ENCODE data around the gene PDS5B.

PDS5B gene

GRCh38 chr13:32731576-32731975 lies 145.3 kb downstream of the PDS5B start:
- Mint-ChIP-seq H3K9me3 (no peaks in the 10 kb centered on the region), H3K36me3 (ENCODE audit: low read depth) (peaks cover 26% of the 10 kb centered on the region), H3K4me3 (no peak overlapping the region), H3K27ac (no peak overlapping the region), H3K4me1 (ENCODE audit: low read depth) (peaks cover 21% of the 10 kb centered on the region), H3K27me3 (no peaks in the 10 kb centered on the region)
- intact Hi-C loops (cut with micrococcal nuclease) = no loop called here

- H3K4me3 Mint-ChIP-seq = no peak overlapping the region
- intact Hi-C loops (cut with micrococcal nuclease) = no loop called here
- no peaks in the 10 kb centered on the region for H3K9me3 Mint-ChIP-seq
- peaks cover 30% of the 10 kb centered on the region for H3K36me3 Mint-ChIP-seq (ENCODE audit: low read depth)
- H3K4me1 Mint-ChIP-seq (ENCODE audit: low read depth) = peaks cover 33% of the 10 kb centered on the region
- H3K27ac Mint-ChIP-seq = no peak overlapping the region
- H3K27me3 Mint-ChIP-seq = no peaks in the 10 kb centered on the region
Measured at GRCh38 chr13:32733690-32734089, 147.4 kb downstream of the PDS5B start.

DNA sequence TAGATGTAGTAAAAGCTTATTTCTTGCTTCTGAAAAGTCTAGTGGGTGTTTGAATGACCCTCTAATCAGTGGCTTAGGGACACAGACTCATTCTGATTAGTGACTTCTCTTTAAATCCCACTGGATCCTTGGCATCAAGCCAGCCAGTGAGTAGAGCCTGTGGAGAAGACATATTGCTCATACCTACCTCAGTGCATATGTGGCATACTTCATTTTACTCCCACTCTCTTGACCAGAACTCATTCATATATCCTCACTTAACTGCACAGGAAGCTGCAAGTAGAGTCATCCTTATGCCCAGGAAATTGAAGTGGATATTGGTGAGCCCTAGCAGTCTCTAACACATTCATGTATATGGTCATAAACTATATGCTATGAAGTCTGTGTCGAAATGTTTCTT lies 148.3 kb downstream of the PDS5B start:
- H3K27ac Mint-ChIP-seq = no peak overlapping the region
- intact Hi-C loops (cut with micrococcal nuclease) = no loop called here
- peaks cover 33% of the 10 kb centered on the region for H3K4me1 Mint-ChIP-seq (ENCODE audit: low read depth)

GRCh38 chr13:32735859-32736258 lies 149.6 kb downstream of the PDS5B start:
- no peak overlapping the region for H3K27ac Mint-ChIP-seq

More for the DNA sequence above, 148.3 kb downstream of the PDS5B start:
- no peak overlapping the region for H3K4me3 Mint-ChIP-seq
- no peaks in the 10 kb centered on the region for H3K27me3 Mint-ChIP-seq
- no peaks in the 10 kb centered on the region for H3K9me3 Mint-ChIP-seq
- H3K36me3 Mint-ChIP-seq (ENCODE audit: low read depth) = peaks cover 29% of the 10 kb centered on the region

GRCh38 chr13:32736648-32737047 lies 150.4 kb downstream of the PDS5B start:
- Mint-ChIP-seq H3K27ac (peak overlapping the region; percentile 31), H3K27me3 (no peaks in the 10 kb centered on the region), H3K4me1 (ENCODE audit: low read depth) (peaks cover 20% of the 10 kb centered on the region), H3K36me3 (ENCODE audit: low read depth) (peaks cover 24% of the 10 kb centered on the region), H3K9me3 (no peaks in the 10 kb centered on the region), H3K4me3 (peak overlapping the region; percentile 40)
- intact Hi-C loops (cut with micrococcal nuclease) = no loop called here

More at GRCh38 chr13:32735859-32736258, 149.6 kb downstream of the PDS5B start:
- H3K9me3 Mint-ChIP-seq = no peaks in the 10 kb centered on the region
- intact Hi-C loops (cut with micrococcal nuclease) = no loop called here
- peaks cover 22% of the 10 kb centered on the region for H3K4me1 Mint-ChIP-seq (ENCODE audit: low read depth)
- no peak overlapping the region for H3K4me3 Mint-ChIP-seq
- H3K27me3 Mint-ChIP-seq = no peaks in the 10 kb centered on the region
- H3K36me3 Mint-ChIP-seq (ENCODE audit: low read depth) = peaks cover 24% of the 10 kb centered on the region

DNA sequence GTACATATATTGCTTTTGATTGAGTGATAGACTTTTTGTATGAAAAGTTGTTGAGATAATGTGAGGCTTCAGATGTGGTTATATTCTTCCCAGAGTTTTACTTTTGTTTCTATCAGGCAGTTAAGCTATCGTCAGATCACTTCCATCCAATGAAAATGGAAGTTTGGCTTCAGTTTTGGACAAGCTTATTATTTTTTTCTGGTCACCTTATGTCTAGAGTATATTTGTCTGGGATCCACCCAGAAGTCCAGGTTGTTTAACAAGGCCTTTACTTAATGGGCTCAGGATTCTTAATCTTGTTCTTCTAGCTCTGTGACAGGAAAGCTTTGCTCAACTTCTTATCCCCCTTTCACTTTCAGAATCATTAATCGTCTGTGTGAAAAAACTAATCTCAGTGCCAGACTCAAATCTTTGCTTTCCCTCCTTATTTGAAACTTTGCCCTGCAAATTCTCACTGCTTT lies 150.9 kb downstream of the PDS5B start:
- no peaks in the 10 kb centered on the region for H3K9me3 Mint-ChIP-seq
- H3K36me3 Mint-ChIP-seq (ENCODE audit: low read depth) = peaks cover 24% of the 10 kb centered on the region

GRCh38 chr13:32737679-32738078 lies 151.4 kb downstream of the PDS5B start:
- H3K4me1 Mint-ChIP-seq (ENCODE audit: low read depth) = peaks cover 20% of the 10 kb centered on the region
- H3K27me3 Mint-ChIP-seq = no peaks in the 10 kb centered on the region

More for the DNA sequence above, 150.9 kb downstream of the PDS5B start:
- peak overlapping the region; percentile 40 for H3K4me3 Mint-ChIP-seq
- H3K27me3 Mint-ChIP-seq = no peaks in the 10 kb centered on the region
- H3K27ac Mint-ChIP-seq = peak overlapping the region; percentile 31
- intact Hi-C loops (cut with micrococcal nuclease) = no loop called here
- peaks cover 20% of the 10 kb centered on the region for H3K4me1 Mint-ChIP-seq (ENCODE audit: low read depth)

GRCh38 chr13:32745509-32745908 lies 159.3 kb downstream of the PDS5B start:
- Mint-ChIP-seq H3K27ac (no peak overlapping the region), H3K4me1 (ENCODE audit: low read depth) (no peaks in the 10 kb centered on the region), H3K36me3 (ENCODE audit: low read depth) (peaks cover 44% of the 10 kb centered on the region), H3K9me3 (no peaks in the 10 kb centered on the region), H3K4me3 (no peak overlapping the region), H3K27me3 (no peaks in the 10 kb centered on the region)
- intact Hi-C loops (cut with micrococcal nuclease) = no loop called here

More at GRCh38 chr13:32737679-32738078, 151.4 kb downstream of the PDS5B start:
- no peaks in the 10 kb centered on the region for H3K9me3 Mint-ChIP-seq
- intact Hi-C loops (cut with micrococcal nuclease) = no loop called here
- peak overlapping the region; percentile 31 for H3K27ac Mint-ChIP-seq
- peaks cover 24% of the 10 kb centered on the region for H3K36me3 Mint-ChIP-seq (ENCODE audit: low read depth)
- peak overlapping the region; percentile 40 for H3K4me3 Mint-ChIP-seq

DNA sequence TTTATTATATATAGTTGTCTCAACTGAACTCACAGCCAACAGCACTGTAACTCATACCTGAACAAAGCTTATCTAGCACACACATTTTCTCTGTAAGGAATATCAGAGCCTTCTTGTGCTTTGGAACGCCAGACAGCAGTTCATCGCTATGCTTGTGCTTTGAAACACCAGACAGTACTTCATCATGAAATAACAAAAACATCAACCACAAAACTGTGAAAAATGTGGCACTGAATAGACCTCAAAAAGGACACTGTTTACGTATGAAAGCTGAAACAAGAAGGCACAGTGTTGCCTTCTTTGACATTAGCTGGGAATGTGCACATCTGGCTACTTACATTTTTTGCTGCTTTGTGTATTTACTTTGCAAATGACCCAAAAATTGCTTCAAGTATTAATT lies 160.2 kb downstream of the PDS5B start:
- Mint-ChIP-seq H3K36me3 (ENCODE audit: low read depth) (peaks cover 52% of the 10 kb centered on the region), H3K4me3 (no peak overlapping the region)
- intact Hi-C loops (cut with micrococcal nuclease) = no loop called here

DNA sequence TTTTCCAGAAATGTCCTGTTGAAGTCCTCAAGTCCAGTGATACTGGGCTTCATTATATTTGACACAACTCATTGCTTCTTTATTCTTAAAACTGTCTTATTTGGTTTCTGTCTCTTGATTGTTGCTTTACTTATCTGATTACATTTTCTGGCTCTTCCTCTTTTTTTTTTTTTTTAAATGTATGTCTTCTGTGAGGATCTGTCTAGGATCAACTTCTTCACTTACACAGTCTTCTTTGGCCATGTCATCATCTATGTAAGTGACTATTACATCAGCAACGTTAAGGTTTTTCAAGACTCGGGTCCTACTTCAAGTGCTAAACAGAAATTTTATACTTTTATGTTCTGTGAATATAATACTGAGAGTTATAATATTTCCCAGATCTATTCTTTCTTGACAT lies 162.1 kb downstream of the PDS5B start:
- Mint-ChIP-seq H3K9me3 (no peaks in the 10 kb centered on the region), H3K4me3 (no peak overlapping the region), H3K36me3 (ENCODE audit: low read depth) (peaks cover 55% of the 10 kb centered on the region), H3K27me3 (no peaks in the 10 kb centered on the region), H3K27ac (no peak overlapping the region), H3K4me1 (ENCODE audit: low read depth) (no peaks in the 10 kb centered on the region)
- intact Hi-C loops (cut with micrococcal nuclease) = no loop called here

More for the DNA sequence above, 160.2 kb downstream of the PDS5B start:
- Mint-ChIP-seq H3K27ac (no peak overlapping the region), H3K9me3 (no peaks in the 10 kb centered on the region), H3K4me1 (ENCODE audit: low read depth) (no peaks in the 10 kb centered on the region), H3K27me3 (no peaks in the 10 kb centered on the region)

DNA sequence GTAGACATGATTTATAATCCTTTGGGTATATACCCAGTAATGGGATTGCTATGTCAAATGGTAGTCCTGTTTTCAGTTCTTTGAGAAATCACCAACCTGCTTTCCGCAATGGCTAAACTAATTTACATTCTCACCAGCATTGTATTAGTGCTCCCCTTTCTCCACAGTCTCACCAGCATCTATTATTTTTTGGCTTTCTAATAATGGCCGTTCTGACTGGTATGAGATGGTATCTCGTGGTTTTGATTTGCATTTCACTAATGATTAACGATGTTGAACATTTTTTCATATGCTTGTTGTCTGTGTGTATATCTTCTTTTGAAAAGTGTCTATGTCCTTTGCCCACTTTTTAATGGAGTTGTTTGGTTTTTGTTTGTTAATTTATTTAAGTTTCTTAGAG lies 165.1 kb downstream of the PDS5B start:
- no peaks in the 10 kb centered on the region for H3K9me3 Mint-ChIP-seq
- no peak overlapping the region for H3K27ac Mint-ChIP-seq
- H3K4me1 Mint-ChIP-seq (ENCODE audit: low read depth) = no peaks in the 10 kb centered on the region
- H3K27me3 Mint-ChIP-seq = no peaks in the 10 kb centered on the region
- peaks cover 68% of the 10 kb centered on the region for H3K36me3 Mint-ChIP-seq (ENCODE audit: low read depth)
- no peak overlapping the region for H3K4me3 Mint-ChIP-seq
- intact Hi-C loops (cut with micrococcal nuclease) = no loop called here

DNA sequence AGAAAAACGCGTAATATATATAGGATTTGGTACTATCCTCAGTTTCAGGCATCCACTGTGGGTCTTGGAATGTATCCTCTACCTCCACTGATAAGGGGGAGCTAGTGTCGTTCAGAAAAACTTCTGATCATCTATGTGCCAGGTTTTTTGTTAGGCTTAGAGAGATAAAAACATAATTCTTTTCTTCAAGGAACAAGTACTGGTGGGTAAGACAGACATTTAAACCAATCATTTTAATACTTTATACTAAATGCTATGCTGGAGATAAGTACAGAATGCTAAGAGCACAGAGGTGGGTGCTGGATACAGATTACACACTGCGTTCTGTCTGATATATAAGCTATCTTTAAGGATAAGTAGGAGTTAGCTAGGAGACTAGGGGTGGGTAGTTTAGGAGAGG lies 166.1 kb downstream of the PDS5B start:
- H3K4me1 Mint-ChIP-seq (ENCODE audit: low read depth) = no peaks in the 10 kb centered on the region
- intact Hi-C loops (cut with micrococcal nuclease) = no loop called here
- no peak overlapping the region for H3K4me3 Mint-ChIP-seq
- no peak overlapping the region for H3K27ac Mint-ChIP-seq
- H3K36me3 Mint-ChIP-seq (ENCODE audit: low read depth) = peaks cover 63% of the 10 kb centered on the region
- H3K27me3 Mint-ChIP-seq = no peaks in the 10 kb centered on the region
- H3K9me3 Mint-ChIP-seq = no peaks in the 10 kb centered on the region

GRCh38 chr13:32752997-32753606 lies 166.8 kb downstream of the PDS5B start:
- Mint-ChIP-seq H3K9me3 (no peaks in the 10 kb centered on the region), H3K4me3 (no peak overlapping the region), H3K27me3 (no peaks in the 10 kb centered on the region), H3K27ac (no peak overlapping the region), H3K36me3 (ENCODE audit: low read depth) (peaks cover 67% of the 10 kb centered on the region), H3K4me1 (ENCODE audit: low read depth) (no peaks in the 10 kb centered on the region)
- intact Hi-C loops (cut with micrococcal nuclease) = no loop called here

- no peak overlapping the region for H3K27ac Mint-ChIP-seq
- intact Hi-C loops (cut with micrococcal nuclease) = no loop called here
- H3K27me3 Mint-ChIP-seq = no peaks in the 10 kb centered on the region
- no peaks in the 10 kb centered on the region for H3K9me3 Mint-ChIP-seq
- H3K36me3 Mint-ChIP-seq (ENCODE audit: low read depth) = peaks cover 68% of the 10 kb centered on the region
- no peak overlapping the region for H3K4me3 Mint-ChIP-seq
- H3K4me1 Mint-ChIP-seq (ENCODE audit: low read depth) = no peaks in the 10 kb centered on the region
Measured at GRCh38 chr13:32754179-32754578, 167.9 kb downstream of the PDS5B start.

DNA sequence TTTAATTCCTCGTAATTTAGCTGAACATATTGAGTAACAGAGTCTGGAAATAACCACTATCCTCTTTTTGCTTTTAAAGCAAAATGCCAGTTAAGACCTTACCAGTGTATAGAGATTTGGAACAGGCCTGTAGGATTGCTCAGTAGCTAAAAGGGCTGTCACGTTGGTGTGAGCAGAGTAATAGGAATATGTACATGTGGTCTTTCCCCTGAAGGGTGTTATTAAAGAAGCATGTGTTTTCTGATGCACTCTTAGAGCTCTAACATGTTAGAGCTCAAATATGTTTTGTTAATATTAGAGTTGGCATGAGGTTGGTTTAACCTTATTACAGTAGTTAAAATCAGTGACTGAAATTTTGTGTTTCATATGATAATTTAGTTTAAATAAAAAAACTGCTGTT lies 172.9 kb downstream of the PDS5B start:
- intact Hi-C loops (cut with micrococcal nuclease) = no loop called here
- Mint-ChIP-seq H3K27ac (no peak overlapping the region), H3K4me3 (no peak overlapping the region), H3K9me3 (peaks cover 11% of the 10 kb centered on the region), H3K27me3 (no peaks in the 10 kb centered on the region), H3K36me3 (ENCODE audit: low read depth) (peaks cover 78% of the 10 kb centered on the region), H3K4me1 (ENCODE audit: low read depth) (peaks cover 11% of the 10 kb centered on the region)
